CD4-positive, alpha-beta T cell treated with Interleukin-6 for 4 hours (primary cell): Measurements from ENCODE around the gene CTDSP2.
"Not testable (repeated sequence)": the region's sequence is repeated elsewhere in the genome, so short reads cannot be mapped to it uniquely, and the experiment has no call there.

Experiments
- DNase-seq: peaks from one replicate; pipeline ENCODE4 v3.0.0-alpha.2; 2020; ENCODE audit warnings: mixed read lengths

CTDSP2 gene, protein sequence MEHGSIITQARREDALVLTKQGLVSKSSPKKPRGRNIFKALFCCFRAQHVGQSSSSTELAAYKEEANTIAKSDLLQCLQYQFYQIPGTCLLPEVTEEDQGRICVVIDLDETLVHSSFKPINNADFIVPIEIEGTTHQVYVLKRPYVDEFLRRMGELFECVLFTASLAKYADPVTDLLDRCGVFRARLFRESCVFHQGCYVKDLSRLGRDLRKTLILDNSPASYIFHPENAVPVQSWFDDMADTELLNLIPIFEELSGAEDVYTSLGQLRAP

DNA sequence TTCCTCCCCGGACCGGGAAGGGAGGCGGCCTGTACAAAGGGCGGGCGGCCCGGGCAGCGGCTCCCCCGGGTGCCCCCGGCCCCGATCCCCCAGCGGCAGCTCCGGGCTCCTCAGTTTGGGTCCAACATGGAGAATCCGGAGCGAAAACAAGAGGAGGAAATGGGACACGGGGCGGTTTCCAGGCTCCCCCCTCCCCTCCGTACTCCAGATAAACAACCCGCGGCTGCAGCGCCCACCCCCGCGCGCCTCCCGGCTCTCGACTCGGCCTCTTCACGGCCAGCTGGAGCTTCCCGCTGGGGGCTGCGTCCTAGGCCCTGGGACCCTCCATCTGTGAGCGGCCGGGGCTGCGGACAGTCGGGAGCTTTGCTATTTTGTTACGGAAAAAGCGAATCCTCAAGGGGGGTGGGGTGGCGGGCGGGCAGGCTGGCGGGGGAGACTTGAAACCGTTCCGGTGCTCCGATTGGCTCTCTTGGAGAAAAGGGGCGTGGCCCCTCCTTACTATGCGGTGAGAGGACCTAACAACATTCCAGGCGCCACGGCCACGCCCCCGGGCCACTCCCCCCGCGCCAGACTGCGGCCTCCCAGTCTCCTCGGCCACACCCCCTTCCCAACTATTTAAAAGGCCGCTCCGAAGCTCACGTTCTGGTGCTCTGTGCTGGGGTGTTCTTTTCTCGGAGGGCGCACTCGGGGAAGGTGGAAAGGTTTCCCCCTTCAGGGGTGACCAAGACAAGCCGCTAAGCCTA lies at the start of gene CTDSP2:
CTDSP2 (minus strand) TSS at position 153 of the 743 bp plus-strand sequence. CDS start 294 bp downstream, outside the sequence.
- peak; percentile 99 for DNase-seq

DNA sequence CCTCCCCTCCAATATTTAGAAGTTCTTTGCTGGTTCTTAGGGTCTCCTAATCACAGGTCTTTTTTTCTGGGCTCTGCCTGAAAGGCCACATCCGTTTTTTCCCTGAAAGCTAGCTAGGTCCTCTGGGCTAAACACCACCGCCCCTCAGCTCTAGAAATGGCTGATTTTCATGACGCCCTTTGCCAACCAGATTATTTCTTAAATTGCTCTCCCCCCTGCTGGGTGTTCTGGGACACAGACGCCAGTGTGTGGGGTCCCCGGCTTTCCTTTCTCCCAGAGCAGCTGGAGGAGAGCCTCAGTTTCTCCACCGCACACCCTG lies 49.5 kb upstream of the CTDSP2 start:
- no peak for DNase-seq

DNA sequence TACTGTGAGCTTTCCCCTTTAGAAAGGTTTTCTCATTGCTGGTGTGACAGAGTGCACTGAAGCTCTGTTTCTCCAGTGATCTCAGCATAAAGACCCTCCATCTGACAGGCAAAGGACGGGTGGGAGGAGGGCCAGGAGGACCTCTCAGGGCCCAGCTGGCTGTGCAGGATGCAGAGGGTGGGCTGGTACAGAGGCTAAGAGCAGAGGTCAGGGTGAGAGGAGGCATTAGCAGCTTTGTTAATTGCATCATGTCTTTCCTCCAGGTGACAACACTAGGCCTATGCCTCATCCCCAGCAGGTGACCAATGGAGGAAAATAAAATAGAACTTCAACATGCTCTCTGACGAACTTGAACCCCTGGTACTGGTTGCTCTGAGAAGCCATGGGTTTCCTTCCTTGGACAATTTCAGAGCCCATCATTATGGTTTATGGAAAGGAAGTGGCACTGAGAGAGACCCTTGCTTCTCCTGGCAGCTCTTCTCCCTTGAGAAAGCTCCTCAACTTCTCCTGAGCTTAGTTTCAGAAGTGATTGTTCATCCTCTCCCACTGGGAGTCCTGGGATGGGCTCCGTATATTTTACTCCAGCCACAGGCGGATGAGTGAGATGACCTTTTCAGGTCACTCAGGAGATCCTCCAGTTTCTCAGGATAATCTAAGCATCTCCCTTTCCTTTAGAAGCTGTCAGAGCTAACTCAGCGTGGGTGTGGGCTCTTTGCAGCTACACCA lies 49.0 kb upstream of the CTDSP2 start:
- DNase-seq, result no peak

DNA sequence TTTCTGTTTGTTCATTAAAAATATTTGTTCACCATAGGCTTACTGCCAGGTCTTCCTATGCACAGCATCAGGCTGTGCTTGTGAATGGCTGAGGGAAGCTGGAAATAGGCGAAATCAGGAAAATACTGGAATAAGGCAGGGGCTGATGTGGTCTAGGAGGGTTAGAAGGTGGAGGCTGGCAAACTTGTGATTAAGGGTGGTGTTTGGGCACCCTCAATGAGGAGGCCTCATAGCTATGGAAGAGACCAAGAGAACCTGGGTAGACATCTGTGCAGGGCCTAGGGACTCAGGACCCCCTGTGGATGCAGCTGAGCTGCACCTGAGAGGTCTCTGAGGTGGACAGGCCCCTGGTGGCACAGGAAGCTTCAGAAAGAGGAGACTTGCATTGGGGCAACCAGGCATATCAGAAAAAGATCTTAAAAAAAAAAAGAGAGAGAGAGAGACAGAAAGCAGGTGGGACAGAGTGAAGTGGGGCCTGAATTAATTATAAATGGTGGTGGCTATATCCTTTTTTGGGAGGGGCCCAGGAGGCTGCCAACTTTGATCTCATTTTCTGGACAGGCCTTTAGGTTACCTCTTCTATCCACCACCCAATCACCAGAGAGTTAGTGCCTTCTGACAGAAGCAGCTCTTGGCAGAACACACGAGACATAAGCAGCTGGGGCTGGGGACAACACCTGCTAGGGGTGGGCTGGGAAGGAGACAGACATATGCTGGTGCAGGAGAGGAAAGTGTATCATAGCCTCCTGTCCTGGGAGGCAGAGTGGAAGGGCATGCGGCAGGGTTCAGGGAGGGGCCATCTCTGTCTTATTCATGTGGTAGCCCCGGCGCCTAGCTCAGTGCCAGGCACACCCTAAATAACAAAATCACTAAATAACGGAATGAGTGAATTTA lies 48.1 kb upstream of the CTDSP2 start:
- peak; percentile 43 for DNase-seq

DNA sequence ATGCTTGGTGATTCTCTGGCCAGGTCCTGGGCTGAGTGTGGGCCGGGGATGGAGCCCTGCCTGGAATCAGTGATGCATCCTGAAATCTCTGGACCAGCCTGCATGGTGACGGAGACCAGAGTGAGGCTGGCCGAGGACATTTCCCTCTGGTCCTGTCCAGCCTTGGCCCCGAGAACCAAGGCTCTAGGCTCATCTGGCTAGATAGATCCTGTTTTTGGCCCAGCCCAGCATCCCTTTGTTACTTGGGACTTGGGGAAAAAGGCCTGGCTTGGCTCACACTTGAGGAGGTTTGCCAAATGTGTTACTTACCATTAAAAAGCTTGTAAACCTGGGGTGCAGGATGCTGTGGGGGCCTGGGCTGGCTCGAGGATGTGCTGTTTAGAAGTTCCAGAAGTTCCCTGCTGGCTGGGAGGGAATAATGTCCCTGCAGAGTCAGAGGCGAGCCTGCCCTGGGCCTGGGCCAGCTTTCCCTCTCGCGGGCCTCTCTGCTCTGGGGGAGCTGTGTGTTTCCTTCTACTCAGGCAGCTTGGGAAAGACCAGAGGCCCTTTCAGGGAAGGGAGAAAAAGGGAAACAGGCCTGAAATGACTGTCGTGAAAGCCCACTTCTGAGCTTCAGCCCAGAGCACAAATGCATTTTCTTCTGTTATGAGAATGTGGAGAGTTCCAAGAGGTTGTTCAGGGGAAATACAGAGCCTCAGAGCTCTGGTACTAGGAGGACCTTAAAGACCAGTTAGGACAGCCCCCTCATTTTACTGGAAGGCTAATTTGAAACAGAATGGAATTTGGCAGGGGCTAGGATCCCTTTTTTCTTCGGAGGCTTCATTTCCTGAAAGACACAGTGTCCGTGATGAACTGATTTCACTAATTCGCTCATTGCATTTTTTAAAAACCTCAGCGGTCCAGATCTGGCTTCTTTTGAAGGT lies 47.2 kb upstream of the CTDSP2 start:
- DNase-seq, result no peak

DNA sequence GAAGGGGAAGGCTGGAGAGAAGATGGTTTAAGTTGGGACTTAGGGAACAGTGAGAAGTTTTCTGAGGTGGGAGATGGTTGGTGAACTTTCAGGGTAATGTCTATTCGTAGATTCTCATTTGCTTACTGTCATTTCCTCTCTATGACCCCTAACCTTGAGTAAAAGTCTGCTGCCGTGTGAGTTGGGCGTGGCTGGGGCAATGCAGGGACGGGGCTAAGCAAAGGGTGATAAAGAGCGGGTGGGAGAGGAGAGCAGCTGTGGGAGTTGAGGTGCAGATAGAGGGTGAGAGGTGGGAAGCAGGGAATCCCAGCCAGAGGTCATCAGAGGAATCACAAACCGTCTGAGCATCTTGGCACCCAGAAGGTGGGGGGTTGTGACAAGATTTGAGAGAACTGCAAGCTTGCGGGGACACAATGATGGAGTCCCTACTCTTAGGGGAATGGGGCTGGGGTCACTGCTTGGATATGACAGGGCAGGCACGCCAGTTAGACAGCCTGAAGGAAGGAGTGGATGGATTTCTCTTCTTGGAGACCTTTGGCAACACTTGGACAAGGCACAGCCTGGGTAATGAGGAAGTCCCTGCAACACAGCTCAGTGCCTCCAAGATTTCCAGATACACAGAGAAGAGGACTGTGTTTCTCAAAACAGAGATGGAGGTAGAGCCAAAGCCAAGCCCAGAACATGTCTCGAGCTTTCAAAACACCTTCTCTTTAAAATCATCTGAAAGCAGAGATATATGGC lies 45.9 kb upstream of the CTDSP2 start:
- DNase-seq, result no peak

DNA sequence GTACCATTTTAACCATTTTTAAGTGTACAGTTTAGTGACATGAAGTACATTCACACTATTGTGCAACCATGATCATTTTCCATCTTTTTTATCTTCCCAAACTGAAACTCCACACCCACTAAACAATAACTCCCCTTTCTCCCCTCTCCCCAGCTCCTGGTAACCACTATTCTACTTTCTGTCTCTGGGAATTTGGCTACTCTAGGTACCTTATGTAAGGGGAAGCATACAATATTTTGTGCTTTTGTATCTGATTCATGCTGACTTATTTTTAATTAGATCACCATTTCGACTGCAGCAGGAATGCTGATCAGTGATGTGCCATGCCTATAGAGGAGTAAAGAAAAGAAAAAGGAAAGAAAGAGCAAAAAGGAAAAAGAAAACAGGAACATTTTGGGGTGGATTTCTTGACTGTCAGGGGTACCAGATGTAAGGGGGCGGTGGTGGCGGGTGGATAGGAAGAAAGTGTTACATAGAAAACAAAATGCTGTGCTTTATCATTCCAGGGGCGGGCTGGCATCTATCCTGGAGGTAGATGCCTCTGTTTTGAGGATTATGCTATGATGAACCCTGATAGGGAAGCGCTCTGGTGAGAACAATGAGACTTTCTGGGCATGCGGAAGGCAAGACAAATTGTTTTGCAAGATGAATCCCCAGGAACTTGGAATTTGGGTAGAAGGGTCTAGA lies 45.2 kb upstream of the CTDSP2 start:
- no peak for DNase-seq

DNA sequence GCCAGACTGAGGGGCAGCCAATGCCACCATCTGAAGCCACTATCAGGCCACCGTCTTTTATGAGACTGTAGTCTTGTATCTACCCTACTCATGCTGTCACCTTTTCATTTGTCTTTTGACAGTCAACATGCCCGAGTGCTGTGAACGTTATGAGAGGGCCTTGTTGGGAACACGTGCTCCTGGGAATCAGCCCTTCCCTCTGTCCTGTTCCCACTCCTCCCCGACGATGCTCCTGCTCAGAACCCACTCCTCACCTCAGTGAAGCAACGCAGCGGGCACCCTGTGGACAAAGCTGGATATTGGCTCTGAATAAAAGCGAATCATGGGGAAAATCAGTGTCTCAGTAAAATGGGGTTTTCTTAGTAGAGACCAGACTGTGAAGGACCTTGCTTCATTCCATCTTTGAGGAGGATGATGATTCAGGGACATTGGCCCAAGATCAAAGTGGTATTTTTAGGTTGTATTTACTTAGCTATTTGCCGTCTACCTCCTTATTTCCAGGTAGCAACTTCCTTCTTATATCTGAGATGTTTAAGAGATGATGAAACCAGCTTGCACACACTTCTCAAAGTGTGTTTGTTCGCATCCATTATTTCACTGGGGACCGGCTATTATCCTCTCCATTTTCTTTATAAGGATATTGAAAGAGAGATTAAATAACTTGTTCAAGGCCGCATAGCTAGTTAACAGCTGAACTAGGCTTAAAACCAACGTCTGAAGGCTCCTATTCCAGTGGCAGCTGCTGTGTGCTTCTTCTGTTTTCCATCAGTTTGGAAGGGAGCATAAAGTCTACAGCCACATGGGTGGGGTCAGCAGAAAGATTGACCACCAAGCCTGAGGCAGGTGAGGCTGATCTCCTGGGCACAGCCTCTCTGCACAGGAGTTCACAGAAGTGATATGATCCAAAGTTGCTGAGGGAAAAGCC lies 43.9 kb upstream of the CTDSP2 start:
- no peak for DNase-seq

DNA sequence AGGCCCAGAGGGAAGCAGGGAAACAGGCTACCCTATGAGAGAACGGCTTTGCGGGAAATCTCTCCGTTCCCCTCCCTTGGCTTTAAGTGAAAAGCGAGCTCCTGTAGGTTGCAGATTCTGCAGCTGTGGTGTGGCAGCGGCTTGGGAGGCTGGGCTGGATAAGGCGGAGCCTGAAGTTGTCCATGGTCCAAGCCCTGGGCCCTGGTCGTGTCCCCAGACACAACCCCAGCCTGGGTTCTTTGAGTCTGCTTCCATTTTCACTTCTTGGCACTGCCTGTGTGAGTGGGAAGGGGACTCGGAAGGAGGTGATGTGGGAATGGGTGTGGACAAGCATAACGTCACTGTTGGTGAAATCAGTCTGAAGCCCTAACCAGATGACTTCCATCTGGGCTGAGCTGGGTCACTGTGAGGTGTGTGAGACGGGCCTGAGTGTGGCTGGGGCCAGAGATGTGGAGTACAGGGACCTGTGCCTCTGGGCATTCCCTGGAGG lies 43.0 kb upstream of the CTDSP2 start:
- DNase-seq, result no peak

DNA sequence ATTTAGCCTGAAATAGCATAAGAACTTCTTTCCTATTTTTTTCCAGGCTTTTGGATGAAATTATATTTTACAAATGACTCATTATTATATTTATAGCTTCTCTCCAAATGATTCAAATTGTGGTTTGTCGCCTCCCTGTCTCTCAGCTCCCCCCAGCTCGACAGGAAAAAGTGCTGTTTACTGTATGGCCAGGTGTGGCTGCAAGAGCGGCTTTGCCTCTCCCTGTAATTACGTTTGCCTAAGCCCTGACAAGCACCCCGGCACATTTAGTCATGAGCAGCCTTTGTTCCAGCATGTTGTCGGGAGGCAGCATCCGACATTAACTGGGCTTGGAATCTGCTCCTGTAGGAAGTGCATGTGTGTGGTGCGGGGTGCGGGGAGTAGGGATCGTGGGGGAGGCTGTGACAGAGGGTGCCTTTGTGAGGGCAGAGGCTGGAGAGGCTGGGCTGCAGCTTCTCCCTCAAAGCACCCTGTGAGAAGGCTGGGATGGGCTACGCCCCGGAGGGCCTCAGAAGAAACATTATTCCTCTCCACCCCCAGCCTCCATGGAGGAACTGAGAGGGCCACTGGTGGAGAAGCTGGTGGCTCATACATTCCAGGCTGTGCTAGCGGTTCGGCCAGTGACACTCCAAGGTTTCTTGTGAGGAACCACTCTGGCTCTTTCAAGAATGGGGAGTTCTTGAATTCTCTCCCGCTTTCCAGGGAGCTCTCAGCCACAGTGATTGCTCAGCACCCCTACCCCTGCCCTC lies 42.1 kb upstream of the CTDSP2 start:
- peak; percentile 73 for DNase-seq

DNA sequence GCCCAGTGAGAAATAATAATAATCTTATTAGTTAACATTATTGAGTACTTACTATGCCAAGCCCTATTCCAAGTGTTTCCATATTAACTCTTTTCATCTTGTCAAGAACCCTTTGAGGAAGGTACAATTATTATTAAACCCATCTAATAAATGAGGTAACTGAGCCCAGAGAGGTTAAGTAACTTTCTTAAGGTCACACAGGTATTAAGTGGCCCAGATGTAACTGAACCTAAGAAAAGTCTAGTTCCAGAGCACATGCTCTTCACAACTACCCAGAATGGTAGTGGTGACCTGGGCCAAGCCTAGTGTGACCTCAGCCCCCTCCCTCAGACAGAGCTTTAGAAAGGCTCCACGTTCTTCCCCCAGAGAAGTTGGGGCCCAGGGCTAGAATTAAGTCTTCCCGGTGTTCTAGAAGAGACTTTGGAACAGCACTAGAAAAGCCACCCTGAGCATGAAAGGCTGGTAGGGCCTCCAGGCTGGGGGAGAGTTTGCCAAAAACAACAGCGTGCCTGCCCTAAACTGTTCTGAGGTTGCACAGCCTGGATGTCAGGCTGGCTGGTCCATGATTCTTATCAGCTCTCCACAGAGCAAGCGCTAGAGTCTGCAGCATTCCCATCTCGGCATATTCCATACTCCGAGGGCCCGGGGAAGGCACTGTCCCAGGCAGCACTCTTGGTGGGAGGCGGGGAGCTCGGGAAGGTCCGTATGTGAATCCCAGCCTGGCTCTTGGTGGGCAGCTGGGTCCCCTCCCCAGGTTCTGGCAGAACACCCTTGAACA lies 41.3 kb upstream of the CTDSP2 start:
- no peak for DNase-seq

DNA sequence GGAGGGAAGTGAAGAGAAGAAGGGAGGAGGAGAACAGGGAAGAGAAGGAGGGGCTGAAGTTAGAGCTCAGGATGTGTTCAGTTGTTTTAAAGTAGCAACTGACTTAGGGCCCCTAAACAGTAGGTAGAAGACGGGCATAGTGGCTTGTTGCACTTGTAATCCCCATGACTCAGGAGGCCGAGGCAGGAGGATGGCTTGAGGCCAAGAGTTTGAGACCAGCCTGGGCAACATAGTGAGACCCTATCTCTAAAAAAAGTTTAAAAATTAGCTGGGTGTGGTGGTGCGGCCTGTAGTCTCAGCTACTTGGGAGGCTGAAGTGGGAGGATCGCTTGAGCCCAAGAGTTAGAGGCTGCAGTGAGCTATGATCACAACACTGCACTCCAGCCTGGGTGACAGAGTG lies 40.4 kb upstream of the CTDSP2 start:
- DNase-seq, result not testable (repeated sequence)

DNA sequence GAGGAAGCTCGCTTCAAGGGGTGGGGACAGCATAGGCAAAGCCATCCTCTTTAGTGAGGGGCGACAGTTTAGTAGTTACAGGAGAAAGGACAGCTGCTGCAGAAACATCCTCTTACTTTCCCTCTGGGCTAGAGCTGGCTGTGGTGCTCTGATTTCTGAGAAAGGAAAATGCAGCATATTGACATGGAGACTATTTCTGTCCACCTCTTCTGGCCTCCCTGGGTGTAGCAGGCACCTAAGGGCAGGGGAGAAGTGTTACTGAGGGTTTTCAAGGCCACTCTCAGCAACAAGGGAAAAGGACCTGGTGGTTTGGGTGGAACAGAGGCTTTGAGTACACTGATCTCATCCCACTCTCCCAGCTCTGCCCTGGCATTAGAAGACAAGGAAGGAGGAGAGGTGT lies 40.0 kb upstream of the CTDSP2 start:
- DNase-seq, result no peak

DNA sequence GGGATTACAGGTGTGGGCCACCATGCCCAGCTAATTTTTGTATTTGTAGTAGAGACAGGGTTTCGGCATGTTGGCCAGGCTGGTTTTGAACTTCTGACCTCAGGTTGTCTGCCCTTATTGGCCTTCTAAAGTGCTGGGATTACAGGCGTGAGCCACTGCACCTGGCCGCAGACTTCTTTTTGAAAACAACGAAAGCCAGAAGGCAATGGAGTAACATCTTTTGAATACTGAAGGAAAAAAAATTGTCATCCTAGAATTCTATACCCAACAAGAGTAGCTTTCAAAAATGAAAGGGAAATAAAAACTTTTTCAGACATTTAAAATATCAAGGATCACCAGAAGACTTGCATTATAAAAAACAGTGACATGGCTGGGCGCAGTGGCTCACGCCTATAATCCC lies 38.7 kb upstream of the CTDSP2 start:
- no peak for DNase-seq

DNA sequence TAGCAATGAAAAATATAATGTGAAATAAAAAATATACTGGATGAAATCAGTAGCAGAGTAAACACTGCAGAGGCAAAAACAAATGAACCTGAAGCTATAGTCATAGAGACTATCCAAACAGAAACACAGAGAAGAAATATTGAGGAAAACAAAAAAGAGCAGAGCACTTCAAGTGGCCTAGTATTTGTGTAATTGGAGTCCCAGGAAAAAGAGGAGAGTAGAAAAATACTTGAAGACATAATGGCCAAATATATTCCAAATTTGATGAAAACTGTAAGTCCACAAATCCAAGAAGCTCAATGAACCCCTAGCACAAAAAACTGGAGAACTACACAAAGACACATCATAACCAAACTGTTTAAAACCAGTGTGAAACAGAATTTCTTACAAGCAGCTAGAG lies 37.2 kb upstream of the CTDSP2 start:
- DNase-seq, result no peak

DNA sequence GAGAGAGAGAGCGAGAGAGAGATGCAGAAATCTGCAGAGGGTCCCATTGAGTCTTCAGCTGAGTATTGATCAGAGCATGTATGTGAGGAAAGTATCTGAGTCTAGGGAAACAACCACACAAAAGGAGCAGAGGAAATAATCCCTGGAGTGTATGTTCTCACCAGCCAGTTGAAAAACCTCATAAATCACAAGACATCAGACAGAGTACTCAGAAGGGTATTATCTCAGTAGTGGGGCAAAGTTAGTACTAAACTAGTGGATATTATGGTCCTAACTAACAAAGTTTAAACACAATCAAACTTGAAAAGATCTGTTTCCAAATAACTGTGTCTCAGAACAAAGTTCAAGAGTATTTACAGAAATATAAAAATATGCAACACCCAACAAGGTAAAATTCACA lies 36.5 kb upstream of the CTDSP2 start:
- DNase-seq, result no peak

DNA sequence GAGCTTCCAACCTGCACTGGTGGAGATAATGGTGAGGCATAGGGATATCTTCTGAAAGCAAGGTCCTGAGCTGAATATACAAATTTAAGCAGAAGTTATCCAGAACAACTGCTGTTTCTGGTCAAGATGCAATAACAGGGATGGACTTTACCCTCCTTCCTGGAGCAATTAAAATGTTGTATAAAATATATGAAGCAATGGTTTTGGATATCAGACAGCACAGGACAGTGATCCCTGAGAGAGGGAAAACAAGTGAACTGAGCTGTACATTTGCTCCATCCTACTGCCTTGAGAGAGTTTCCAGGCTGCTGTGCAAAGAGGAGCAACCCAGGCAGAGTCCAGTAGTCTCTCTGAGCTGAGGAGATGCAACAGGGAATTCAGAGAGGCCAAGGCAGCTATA lies 36.0 kb upstream of the CTDSP2 start:
- DNase-seq, result no peak

DNA sequence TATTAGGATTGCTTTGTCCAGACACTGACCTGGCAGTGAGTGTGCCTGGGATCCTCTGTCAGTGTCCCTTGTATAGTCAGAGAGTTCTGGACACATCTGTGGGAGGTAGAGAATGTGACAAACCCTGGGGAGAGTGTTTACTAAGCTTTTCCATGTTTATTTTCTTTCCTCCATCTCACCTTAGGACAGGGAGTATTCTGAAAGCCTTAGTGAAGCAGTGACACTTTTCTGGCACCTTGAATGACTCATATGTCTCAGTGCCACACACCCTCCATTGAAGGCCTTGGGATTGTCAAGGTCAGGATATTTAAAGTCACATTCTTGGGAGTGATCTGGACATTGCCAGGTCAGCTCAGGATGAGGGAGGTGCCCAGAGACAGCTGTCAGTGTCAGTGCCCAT lies 34.9 kb upstream of the CTDSP2 start:
- no peak for DNase-seq
